K562 (cell line): Measurements from ENCODE around the gene FBXL4. TPM values are rescaled to one million over a fixed set of nuclear protein-coding genes. Genes with fewer than 3 reads are reported as not detected.

Experiments used
- ATAC-seq: fragments of 200-7000 bp; cut with Tn5 transposase; 3 replicates; pipeline ENCODE4 v1.9.1; 2020; ENCODE audit warnings: moderate library complexity
- BruUV-seq: library from RNA; stranded (reverse); fragments of 400-500 nt; replicated peaks from 2 replicates; lab custom pipeline; 2021; lab: Mats Ljungman, UMichigan
- CTCF ChIA-PET: fragments of 300-600 bp; formaldehyde crosslinking; extraction: SDS; loops from one replicate; lab custom pipeline; 2021; ENCODE audit warnings: low intra/inter-chr PET ratio; lab: Yijun Ruan, JAX
- POLR2A ChIA-PET: fragments of 300-600, 350-650 bp; sonication (Branson Sonifier 250); formaldehyde crosslinking; extraction: SDS; loops from one replicate; lab custom pipeline; 2021; ENCODE audit warnings: antibody characterized with exemption, inconsistent platforms; lab: Yijun Ruan, JAX
- DNase-seq, 4 experiments: peaks; one replicate each; pipeline versions ENCODE4 v3.0.0 to v3.0.0-alpha.2; 2011 to 2018; ENCODE audit warnings: low spot score in 3 of 4, mixed read lengths in 3 of 4; ENCODE audit errors: extremely low read depth in 1 of 4
- FAIRE-seq: peaks from 2 replicates; lab custom pipeline; 2011; peaks lifted over from hg19 to GRCh38; lab: Jason Lieb, UNC
- H2AFZ ChIP-seq: 2 replicates; pipeline ENCODE4 v1.6.0; 2011; ENCODE audit warnings: low read depth, low read length, control low read depth, inconsistent platforms
- H3K27ac ChIP-seq: fragments of 200-600 bp; 3 replicates; pipeline ENCODE4 v1.8.0; 2011; ENCODE audit warnings: low read depth, mild to moderate bottlenecking, control low read depth, inconsistent platforms, low read length, moderate library complexity, mixed read lengths; ENCODE audit errors: extremely low read depth
- H3K27me3 ChIP-seq, 2 experiments: fragments of 300-600 bp in 1 of 2; 2 replicates in 1 of 2; 3 replicates in 1 of 2; pipeline versions ENCODE4 v1.6.0 to v1.8.0; 2011; ENCODE audit warnings: inconsistent platforms in 2 of 2, low read length in 2 of 2, mild to moderate bottlenecking in 1 of 2, mixed read lengths in 1 of 2, moderate library complexity in 1 of 2; ENCODE audit not compliant: control insufficient read depth in 2 of 2, insufficient read depth in 2 of 2
- H3K36me3 ChIP-seq: fragments of 300-600 bp; 3 replicates; pipeline ENCODE4 v1.8.0; 2011; ENCODE audit warnings: mild to moderate bottlenecking, low read length, inconsistent platforms; ENCODE audit not compliant: control insufficient read depth, insufficient read depth
- H3K4me1 ChIP-seq, 2 experiments: fragments of 200-600 bp in 1 of 2; replicated peaks in 1 of 2; 2 replicates in 1 of 2; 3 replicates in 1 of 2; pipeline versions ENCODE4 v1.5.1 to v1.8.0; 2011; ENCODE audit warnings: inconsistent platforms in 2 of 2, low read length in 2 of 2, mild to moderate bottlenecking in 1 of 2, mixed read lengths in 1 of 2, moderate library complexity in 1 of 2; ENCODE audit not compliant: control insufficient read depth in 2 of 2, insufficient read depth in 2 of 2
- H3K4me2 ChIP-seq: 2 replicates; pipeline ENCODE4 v1.6.1; 2011; ENCODE audit warnings: low read length, control low read depth, inconsistent platforms, mixed read lengths; ENCODE audit not compliant: insufficient read depth
- H3K4me3 ChIP-seq: fragments of 200-600 bp; sonication (generic), shearing (Covaris generic); 2 replicates; pipeline ENCODE4 v1.5.1; 2016; ENCODE audit warnings: control low read depth, inconsistent platforms
- H3K79me2 ChIP-seq: fragments of 200-600 bp; 3 replicates; pipeline ENCODE4 v1.8.0; 2011; ENCODE audit warnings: low read length, inconsistent platforms; ENCODE audit not compliant: control insufficient read depth, insufficient read depth
- H3K9ac ChIP-seq, 2 experiments: 2 replicates each; pipeline versions ENCODE4 v1.6.0 to v1.6.1; 2011; ENCODE audit warnings: low read depth in 2 of 2, low read length in 2 of 2, control low read depth in 1 of 2, inconsistent platforms in 1 of 2, mild to moderate bottlenecking in 1 of 2, mixed read lengths in 1 of 2; ENCODE audit not compliant: insufficient read depth in 1 of 2
- H3K9me1 ChIP-seq: one replicate; pipeline ENCODE4 v1.6.0; 2011; ENCODE audit warnings: inconsistent platforms, mild to moderate bottlenecking, low read length, moderate library complexity; ENCODE audit not compliant: control insufficient read depth, insufficient read depth
- H3K9me3 ChIP-seq: replicated peaks from 2 replicates; pipeline ENCODE4 v1.5.1; 2011; ENCODE audit warnings: low read depth, low read length, inconsistent platforms; ENCODE audit not compliant: control insufficient read depth, insufficient read depth
- H4K20me1 ChIP-seq: replicated peaks from 2 replicates; pipeline ENCODE4 v1.6.1; 2011; ENCODE audit warnings: low read length, inconsistent platforms, mixed read lengths; ENCODE audit not compliant: control insufficient read depth, insufficient read depth
- BDP1 ChIP-seq: IDR thresholded peaks from 3 replicates; pipeline ENCODE4 v1.6.1; 2011; ENCODE audit not compliant: insufficient read length, insufficient read depth
- C11orf30 ChIP-seq: fragments of 450-650 bp; IDR thresholded peaks from 2 replicates; pipeline ENCODE4 v1.6.1; 2016; ENCODE audit warnings: low read depth, mild to moderate bottlenecking
- CBX8 ChIP-seq: fragments of 200-600 bp; sonication (generic); IDR thresholded peaks from 2 replicates; pipeline ENCODE4 v1.6.1; 2012; ENCODE audit warnings: borderline replicate concordance, mixed run types, low read depth, mild to moderate bottlenecking, moderate library complexity, mixed read lengths, low read length, control low read depth, inconsistent platforms; ENCODE audit not compliant: poor library complexity, severe bottlenecking; ENCODE audit errors: extremely low read depth
- CCAR2 ChIP-seq: fragments of 200-400 bp; formaldehyde crosslinking; IDR thresholded peaks from 2 replicates; pipeline ENCODE4 v1.6.1; 2017; ENCODE audit warnings: mild to moderate bottlenecking, low read depth, low read length
- DACH1 ChIP-seq: fragments of 450-650 bp; IDR thresholded peaks from 2 replicates; pipeline ENCODE4 v1.6.1; 2018; ENCODE audit not compliant: partially characterized antibody
- FOXA1 ChIP-seq: fragments of 450-650 bp; IDR thresholded peaks from 2 replicates; pipeline ENCODE4 v1.6.1; 2016; ENCODE audit warnings: mild to moderate bottlenecking, borderline replicate concordance
- HDAC1 ChIP-seq, 2 experiments: fragments of 450-650 bp; IDR thresholded peaks; 2 replicates each; pipeline ENCODE4 v1.6.1; 2016 to 2017; ENCODE audit warnings: inconsistent platforms in 1 of 2, mild to moderate bottlenecking in 1 of 2, moderate library complexity in 1 of 2
- MAFF ChIP-seq: IDR thresholded peaks from 2 replicates; pipeline ENCODE4 v1.6.1; 2012; ENCODE audit warnings: low read length, improper control_type of control experiment
- MAFG ChIP-seq: fragments of 450-650 bp; conservative IDR thresholded peaks from 2 replicates; pipeline ENCODE4 v1.6.1; 2016; ENCODE audit warnings: missing genetic modification characterization, missing compliant biosample characterization
- MCM2 ChIP-seq: fragments of 450-650 bp; IDR thresholded peaks from 2 replicates; pipeline ENCODE4 v1.6.1; 2017; ENCODE audit warnings: low read depth, mild to moderate bottlenecking
- MEF2A ChIP-seq: IDR thresholded peaks from 2 replicates; pipeline ENCODE4 v1.6.1; 2011; ENCODE audit warnings: low read depth, mild to moderate bottlenecking, low read length, moderate library complexity; ENCODE audit not compliant: control insufficient read depth
- MEF2D ChIP-seq: conservative IDR thresholded peaks from 2 replicates; pipeline ENCODE4 v1.6.1; 2016; ENCODE audit warnings: low read depth, missing genetic modification characterization, missing compliant biosample characterization
- NFE2 ChIP-seq: IDR thresholded peaks from 2 replicates; pipeline ENCODE4 v1.6.1; 2014; ENCODE audit warnings: antibody characterized with exemption, low read depth
- PHF8 ChIP-seq: fragments of 200-600 bp; sonication (generic); IDR thresholded peaks from 2 replicates; pipeline ENCODE4 v1.6.1; 2012; ENCODE audit warnings: mixed run types, mild to moderate bottlenecking, inconsistent platforms, low read length, moderate library complexity, borderline replicate concordance
- ZNF316 ChIP-seq: fragments of 450-650 bp; IDR thresholded peaks from 2 replicates; pipeline ENCODE4 v1.6.1; 2016
- ZNF778 ChIP-seq: fragments of 450-650 bp; formaldehyde crosslinking; IDR thresholded peaks from 2 replicates; pipeline ENCODE4 v1.4.0; 2020; ENCODE audit warnings: mild to moderate bottlenecking, moderate library complexity
- WGBS: fragments of 100-300 bp; shearing (Covaris generic); methylation state at CpG from one replicate; pipeline ENCODE4 v1.1.6; 2016; ENCODE audit warnings: low coverage, mixed read lengths; ENCODE audit not compliant: insufficient coverage; ENCODE audit errors: missing lambda C conversion rate; 5-methylcytosine and 5-hydroxymethylcytosine counted together
- in situ Hi-C: fragments of 300-500 bp; cut with MboI; formaldehyde crosslinking; loops from 4 replicates; pipeline ENCODE4 v1.15.0; 2018; ENCODE audit warnings: inconsistent platforms, mixed read lengths
- intact Hi-C: fragments of 100-400 bp; cut with micrococcal nuclease; formaldehyde crosslinking; loops from 2 replicates; pipeline ENCODE4 v1.14.2; 2022
- polyA plus RNA-seq, 8 experiments: library from polyadenylated mRNA; depleted of rRNA in 4 of 8; stranded (reverse) in 5 of 8; unstranded in 3 of 8; fragments of >200 nt; fragmentation: Nextera tagmentation in 2 of 8; fragmentation: Illumina TruSeq in 1 of 8; extraction: Ambion mirVana in 2 of 8; extraction: Trizol in 1 of 8; gene quantifications; 2 replicates each; pipeline versions ENCODE4 v1.2.1 to v1.2.3, GENCODE V29; 2011 to 2014; ENCODE audit warnings: inconsistent platforms in 1 of 8, missing spikeins in 1 of 8
- total RNA-seq, 7 experiments: library from RNA; depleted of rRNA in 6 of 7; stranded (reverse); fragments of >200 nt in 6 of 7; fragmentation: Illumina TruSeq in 2 of 7; extraction: Trizol in 2 of 7; gene quantifications; 2 replicates each; pipeline versions ENCODE4 v1.2.1 to v1.2.3, GENCODE V29; 2011 to 2021; ENCODE audit warnings: low replicate concordance in 1 of 7
- TF ChIP-seq, protein P1 (sequence below): fragments of 250-450 bp; sonication (Bioruptor Pico); IDR thresholded peaks from 2 replicates; pipeline ENCODE4 v1.8.0; 2022; ENCODE audit warnings: moderate library complexity, mild to moderate bottlenecking, inconsistent platforms
- TF ChIP-seq, protein P2 (sequence below): IDR thresholded peaks from 2 replicates; pipeline ENCODE4 v1.6.1; 2016; ENCODE audit warnings: missing genetic modification characterization, missing compliant biosample characterization

Gene FBXL4
- total and polyA plus RNA-seq, 9 of the 15 experiments (the other 6 are each of a cell fraction or from before 2014, with no cell fraction given) = 4.2 to 23.1 (median 7.7) TPM

DNA sequence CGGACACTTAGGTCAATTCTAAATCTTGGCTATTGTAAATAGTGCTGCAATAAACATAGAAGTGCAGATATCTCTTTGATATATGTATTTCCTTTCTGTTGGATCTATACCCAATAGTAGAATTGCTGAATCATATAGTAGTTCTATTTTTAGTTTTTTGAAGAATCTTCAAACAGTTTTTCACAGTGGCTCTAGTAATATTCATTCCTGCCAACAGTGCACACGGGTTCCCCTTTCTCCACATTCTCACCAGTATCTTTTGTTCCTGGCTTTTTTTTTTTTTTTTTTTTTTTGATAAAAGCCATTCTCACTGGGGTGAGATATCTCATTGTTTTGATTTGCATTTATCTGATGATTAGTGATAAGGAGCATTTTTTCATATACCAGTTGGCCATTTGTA lies 1.8 kb upstream of the FBXL4 start:
- intact Hi-C loops = no loop called here
- POLR2A ChIA-PET = no interaction called here
- Histone ChIP-seq H3K9me1 (no peaks in the 10 kb centered on the region), H3K4me1 (peaks cover 4 to 16% of the 10 kb centered on the region in 2 experiments), H4K20me1 (no peaks in the 10 kb centered on the region), H3K9ac (no peak overlapping the region), H3K79me2 (peaks cover 29% of the 10 kb centered on the region), H3K27me3 (no peaks in the 10 kb centered on the region), H3K27ac (peak overlapping the region; percentile 16; the same call in 1 of the 3 replicates), H3K36me3 (no peaks in the 10 kb centered on the region), H2AFZ (peak overlapping the region; percentile 57), H3K4me2 (no peak overlapping the region), H3K4me3 (no peak overlapping the region), H3K9me3 (no peaks in the 10 kb centered on the region)
- WGBS = 61% methylated on average over 2 of the region's 2 CpGs
- in situ Hi-C loops = no loop called here
- ATAC-seq (no peak), FAIRE-seq (no peak), DNase-seq (no peak)
- TF ChIP-seq C11orf30 = peak; percentile 41; the same call in 1 of the 2 replicates
- peak; percentile 69 for TF ChIP-seq MEF2A
- TF ChIP-seq CBX8 = no peak
- no peak for TF ChIP-seq CCAR2
- TF ChIP-seq PHF8 = no peak
- no peak for TF ChIP-seq ZNF778 (CRISPR knock-in tag)
- TF ChIP-seq ZNF316 = peak; percentile 45
- 0 out of 2 replicates have a peak, but pooled peaks have one; percentile 30 for TF ChIP-seq MAFG (tag)
- peak; percentile 8 for TF ChIP-seq DACH1
- TF ChIP-seq, protein P1, sequence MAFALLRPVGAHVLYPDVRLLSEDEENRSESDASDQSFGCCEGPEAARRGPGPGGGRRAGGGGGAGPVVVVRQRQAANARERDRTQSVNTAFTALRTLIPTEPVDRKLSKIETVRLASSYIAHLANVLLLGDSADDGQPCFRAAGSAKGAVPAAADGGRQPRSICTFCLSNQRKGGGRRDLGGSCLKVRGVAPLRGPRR (CRISPR knock-in tag) = no peak
- TF ChIP-seq MAFF = 0 out of 2 replicates have a peak, but pooled peaks have one; percentile 4
- no peak for TF ChIP-seq BDP1
- TF ChIP-seq MEF2D = 0 out of 2 replicates have a peak, but pooled peaks have one; percentile 61
- TF ChIP-seq FOXA1 = no peak
- TF ChIP-seq HDAC1 (IDR thresholded peaks at IDR 0.05) = no peak
- TF ChIP-seq NFE2 = peak; percentile 16; the same call in 1 of the 2 replicates
- TF ChIP-seq MCM2 = no peak
- TF ChIP-seq, protein P2, sequence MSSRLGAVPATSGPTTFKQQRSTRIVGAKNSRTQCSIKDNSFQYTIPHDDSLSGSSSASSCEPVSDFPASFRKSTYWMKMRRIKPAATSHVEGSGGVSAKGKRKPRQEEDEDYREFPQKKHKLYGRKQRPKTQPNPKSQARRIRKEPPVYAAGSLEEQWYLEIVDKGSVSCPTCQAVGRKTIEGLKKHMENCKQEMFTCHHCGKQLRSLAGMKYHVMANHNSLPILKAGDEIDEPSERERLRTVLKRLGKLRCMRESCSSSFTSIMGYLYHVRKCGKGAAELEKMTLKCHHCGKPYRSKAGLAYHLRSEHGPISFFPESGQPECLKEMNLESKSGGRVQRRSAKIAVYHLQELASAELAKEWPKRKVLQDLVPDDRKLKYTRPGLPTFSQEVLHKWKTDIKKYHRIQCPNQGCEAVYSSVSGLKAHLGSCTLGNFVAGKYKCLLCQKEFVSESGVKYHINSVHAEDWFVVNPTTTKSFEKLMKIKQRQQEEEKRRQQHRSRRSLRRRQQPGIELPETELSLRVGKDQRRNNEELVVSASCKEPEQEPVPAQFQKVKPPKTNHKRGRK (tag) = peak; percentile 64
- CTCF ChIA-PET = no interaction called here
- no TSS peak for BruUV-seq
